MM.1S (cell line): ENCODE results near the gene RPTOR.

ENCODE experiments used
- DNase-seq: peaks from one replicate; pipeline ENCODE4 v3.0.0-alpha.2; 2015
- H2AFZ ChIP-seq: fragments of 300-600 bp; sonication (generic); 2 replicates; pipeline ENCODE4 v1.6.0; 2016; ENCODE audit warnings: antibody characterized with exemption, low read length
- H3F3A ChIP-seq: fragments of 300-600 bp; sonication (generic); 2 replicates; pipeline ENCODE4 v1.6.1; 2016; ENCODE audit warnings: mild to moderate bottlenecking, antibody characterized with exemption, low read length, moderate library complexity, mixed read lengths; ENCODE audit not compliant: insufficient read depth
- H3K27ac ChIP-seq: fragments of 300-600 bp; sonication (generic); 2 replicates; pipeline ENCODE4 v1.5.1; 2016; ENCODE audit warnings: mild to moderate bottlenecking, low read length
- H3K27me3 ChIP-seq: fragments of 300-600 bp; sonication (generic); replicated peaks from 2 replicates; pipeline ENCODE4 v1.6.0; 2016; ENCODE audit warnings: low read length; ENCODE audit not compliant: insufficient read depth
- H3K36me3 ChIP-seq: fragments of 300-600 bp; sonication (generic); replicated peaks from 2 replicates; pipeline ENCODE4 v1.6.1; 2016; ENCODE audit warnings: mild to moderate bottlenecking, low read length, mixed read lengths; ENCODE audit not compliant: insufficient read depth
- H3K4me1 ChIP-seq: fragments of 300-600 bp; sonication (generic); 2 replicates; pipeline ENCODE4 v1.6.1; 2016; ENCODE audit warnings: low read length, mixed read lengths
- H3K4me2 ChIP-seq: fragments of 300-600 bp; sonication (generic); 2 replicates; pipeline ENCODE4 v1.6.0; 2016; ENCODE audit warnings: low read depth, low read length
- H3K4me3 ChIP-seq: fragments of 300-600 bp; sonication (generic); 2 replicates; pipeline ENCODE4 v1.5.1; 2016; ENCODE audit warnings: low read length, mixed read lengths
- H3K79me2 ChIP-seq: fragments of 300-600 bp; sonication (generic); 2 replicates; pipeline ENCODE4 v1.6.1; 2016; ENCODE audit warnings: mixed run types, low read length, mixed read lengths
- H3K9ac ChIP-seq: fragments of 300-600 bp; sonication (generic); 2 replicates; pipeline ENCODE4 v1.6.1; 2016; ENCODE audit warnings: low read length, mixed read lengths
- H3K9me2 ChIP-seq: fragments of 300-600 bp; sonication (generic); replicated peaks from 2 replicates; pipeline ENCODE4 v1.6.1; 2016; ENCODE audit warnings: mild to moderate bottlenecking, low read length, mixed read lengths; ENCODE audit not compliant: insufficient read depth
- H3K9me3 ChIP-seq: fragments of 300-600 bp; sonication (generic); replicated peaks from 2 replicates; pipeline ENCODE4 v1.6.1; 2016; ENCODE audit warnings: mild to moderate bottlenecking, low read length, mixed read lengths; ENCODE audit not compliant: insufficient read depth
- H4K20me1 ChIP-seq: fragments of 300-600 bp; sonication (generic); 2 replicates; pipeline ENCODE4 v1.6.1; 2016; ENCODE audit warnings: mild to moderate bottlenecking, low read length, moderate library complexity, mixed read lengths; ENCODE audit not compliant: insufficient read depth
- EZH2 ChIP-seq: fragments of 300-600 bp; sonication (generic); optimal IDR thresholded peaks from 2 replicates; pipeline ENCODE3; 2017; ENCODE audit warnings: low read depth, mild to moderate bottlenecking, antibody characterized with exemption, low read length, mixed read lengths
- EZH2phosphoT487 ChIP-seq: fragments of 300-600 bp; sonication (generic); IDR thresholded peaks from 2 replicates; pipeline ENCODE4 v1.6.1; 2018; ENCODE audit warnings: antibody characterized with exemption, low read length
- TF ChIP-seq, protein P1 (sequence below): fragments of 300-600 bp; sonication (generic); IDR thresholded peaks from 2 replicates; pipeline ENCODE4 v1.5.1; 2016; ENCODE audit warnings: antibody characterized with exemption, low read length, mixed read lengths

The RPTOR gene

DNA sequence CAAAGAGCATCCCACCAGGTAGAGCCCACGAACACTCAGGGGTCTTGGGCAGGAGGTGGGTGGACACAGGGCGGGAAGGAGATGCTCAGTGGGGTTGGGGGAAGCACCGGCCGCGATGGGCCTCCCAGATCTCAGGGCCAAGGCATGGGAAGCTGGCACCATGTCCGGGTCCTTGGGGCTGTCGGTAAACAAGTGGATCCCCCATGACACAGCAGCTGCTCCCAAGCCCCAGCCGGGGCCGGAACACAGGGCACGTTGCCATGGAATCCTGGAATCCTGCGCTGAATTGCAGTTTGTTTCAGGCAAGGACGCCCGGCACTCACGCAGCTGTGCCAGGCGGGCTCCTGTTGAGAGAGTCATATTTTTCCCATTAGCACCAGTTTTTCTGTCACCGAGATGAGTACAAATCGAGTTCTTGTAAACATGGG lies 424.0 kb downstream of the RPTOR start:
- Histone ChIP-seq H3K9me2 (no peaks in the 10 kb centered on the region), H3K4me1 (0 out of 2 replicates have a peak, but pooled peaks cover 8% of the 10 kb centered on the region), H3K27me3 (no peaks in the 10 kb centered on the region), H3K4me3 (no peak overlapping the region), H3K4me2 (no peak overlapping the region), H2AFZ (no peak overlapping the region), H4K20me1 (no peaks in the 10 kb centered on the region), H3K9me3 (no peaks in the 10 kb centered on the region), H3K9ac (no peak overlapping the region), H3K79me2 (no peaks in the 10 kb centered on the region), H3K27ac (no peak overlapping the region), H3F3A (no peaks in the 10 kb centered on the region), H3K36me3 (no peaks in the 10 kb centered on the region)
- DNase-seq, result no peak
- TF ChIP-seq EZH2, result no peak
- TF ChIP-seq EZH2phosphoT487, result no peak

DNA sequence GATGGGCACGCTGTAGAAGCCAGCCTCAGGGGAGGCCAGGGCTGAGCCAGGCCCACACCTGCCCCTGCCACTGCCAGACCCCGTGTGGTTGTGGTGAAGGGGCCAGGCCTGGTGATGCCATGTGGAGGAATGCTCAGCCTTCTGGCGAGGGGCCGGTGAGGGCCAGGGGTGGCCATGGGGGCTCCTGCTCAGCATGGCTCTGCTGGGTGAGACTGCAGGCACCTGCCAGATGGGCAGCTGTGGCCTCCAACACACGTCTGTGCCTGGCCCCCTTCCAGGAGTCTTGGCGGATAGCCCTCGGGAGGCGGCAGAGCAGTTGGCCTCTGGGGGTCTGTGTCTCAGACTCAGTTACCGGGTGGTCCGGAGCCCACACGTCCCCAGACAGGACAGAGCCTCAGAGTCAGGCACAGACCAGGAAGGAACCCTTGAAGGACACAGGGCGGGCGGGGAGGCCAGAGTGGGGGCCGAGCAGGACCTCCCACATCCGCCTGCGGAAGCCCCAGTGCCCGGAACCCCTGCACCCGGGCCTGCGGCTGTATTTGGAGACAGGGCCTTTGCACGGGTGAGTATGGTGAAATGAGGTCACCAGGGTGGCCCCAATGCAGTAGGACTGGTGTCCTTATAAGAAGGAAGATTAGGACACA lies 424.5 kb downstream of the RPTOR start:
- no peaks in the 10 kb centered on the region for H4K20me1 ChIP-seq
- no peak for DNase-seq
- H3K27me3 ChIP-seq, result no peaks in the 10 kb centered on the region
- no peak overlapping the region for H3K4me3 ChIP-seq
- H3K4me2 ChIP-seq, result no peak overlapping the region
- no peaks in the 10 kb centered on the region for H3K36me3 ChIP-seq
- H3K9me3 ChIP-seq, result no peaks in the 10 kb centered on the region
- no peak overlapping the region for H3K9ac ChIP-seq
- H3F3A ChIP-seq, result no peaks in the 10 kb centered on the region
- H3K79me2 ChIP-seq, result no peaks in the 10 kb centered on the region
- no peaks in the 10 kb centered on the region for H3K9me2 ChIP-seq
- TF ChIP-seq, protein P1, sequence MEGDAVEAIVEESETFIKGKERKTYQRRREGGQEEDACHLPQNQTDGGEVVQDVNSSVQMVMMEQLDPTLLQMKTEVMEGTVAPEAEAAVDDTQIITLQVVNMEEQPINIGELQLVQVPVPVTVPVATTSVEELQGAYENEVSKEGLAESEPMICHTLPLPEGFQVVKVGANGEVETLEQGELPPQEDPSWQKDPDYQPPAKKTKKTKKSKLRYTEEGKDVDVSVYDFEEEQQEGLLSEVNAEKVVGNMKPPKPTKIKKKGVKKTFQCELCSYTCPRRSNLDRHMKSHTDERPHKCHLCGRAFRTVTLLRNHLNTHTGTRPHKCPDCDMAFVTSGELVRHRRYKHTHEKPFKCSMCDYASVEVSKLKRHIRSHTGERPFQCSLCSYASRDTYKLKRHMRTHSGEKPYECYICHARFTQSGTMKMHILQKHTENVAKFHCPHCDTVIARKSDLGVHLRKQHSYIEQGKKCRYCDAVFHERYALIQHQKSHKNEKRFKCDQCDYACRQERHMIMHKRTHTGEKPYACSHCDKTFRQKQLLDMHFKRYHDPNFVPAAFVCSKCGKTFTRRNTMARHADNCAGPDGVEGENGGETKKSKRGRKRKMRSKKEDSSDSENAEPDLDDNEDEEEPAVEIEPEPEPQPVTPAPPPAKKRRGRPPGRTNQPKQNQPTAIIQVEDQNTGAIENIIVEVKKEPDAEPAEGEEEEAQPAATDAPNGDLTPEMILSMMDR, result no peak
- TF ChIP-seq EZH2, result no peak
- H2AFZ ChIP-seq, result no peak overlapping the region
- 0 out of 2 replicates have a peak, but pooled peaks cover 8% of the 10 kb centered on the region for H3K4me1 ChIP-seq
- H3K27ac ChIP-seq, result no peak overlapping the region

DNA sequence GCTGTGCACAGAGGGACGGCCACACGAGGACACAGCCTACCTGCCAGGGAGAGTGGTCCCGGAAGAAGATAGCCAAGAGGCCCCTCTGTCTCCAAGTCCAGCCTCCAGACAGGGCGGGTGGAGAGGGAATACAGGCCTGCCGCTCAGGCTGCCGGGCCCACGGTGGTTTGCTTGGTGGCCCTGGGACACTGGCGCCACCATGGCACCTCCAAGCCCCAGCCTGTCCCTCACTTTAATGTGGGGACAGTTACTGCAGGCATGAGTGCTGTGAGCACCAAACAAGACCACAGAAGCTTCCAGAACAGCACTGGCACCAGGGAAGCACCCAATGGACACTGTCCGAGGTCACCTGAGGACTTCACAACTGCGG lies 425.0 kb downstream of the RPTOR start:
- Histone ChIP-seq H3K27ac (no peak overlapping the region), H3K79me2 (no peaks in the 10 kb centered on the region), H3K9me2 (no peaks in the 10 kb centered on the region), H3K4me1 (0 out of 2 replicates have a peak, but pooled peaks cover 8% of the 10 kb centered on the region), H4K20me1 (no peaks in the 10 kb centered on the region), H3K9ac (no peak overlapping the region), H3K36me3 (no peaks in the 10 kb centered on the region), H3K4me2 (no peak overlapping the region), H3K27me3 (no peaks in the 10 kb centered on the region), H3F3A (no peaks in the 10 kb centered on the region), H3K4me3 (no peak overlapping the region), H2AFZ (no peak overlapping the region), H3K9me3 (no peaks in the 10 kb centered on the region)
- no peak for TF ChIP-seq EZH2
- TF ChIP-seq, protein P1, result no peak
- TF ChIP-seq EZH2phosphoT487, result no peak
- DNase-seq, result no peak

DNA sequence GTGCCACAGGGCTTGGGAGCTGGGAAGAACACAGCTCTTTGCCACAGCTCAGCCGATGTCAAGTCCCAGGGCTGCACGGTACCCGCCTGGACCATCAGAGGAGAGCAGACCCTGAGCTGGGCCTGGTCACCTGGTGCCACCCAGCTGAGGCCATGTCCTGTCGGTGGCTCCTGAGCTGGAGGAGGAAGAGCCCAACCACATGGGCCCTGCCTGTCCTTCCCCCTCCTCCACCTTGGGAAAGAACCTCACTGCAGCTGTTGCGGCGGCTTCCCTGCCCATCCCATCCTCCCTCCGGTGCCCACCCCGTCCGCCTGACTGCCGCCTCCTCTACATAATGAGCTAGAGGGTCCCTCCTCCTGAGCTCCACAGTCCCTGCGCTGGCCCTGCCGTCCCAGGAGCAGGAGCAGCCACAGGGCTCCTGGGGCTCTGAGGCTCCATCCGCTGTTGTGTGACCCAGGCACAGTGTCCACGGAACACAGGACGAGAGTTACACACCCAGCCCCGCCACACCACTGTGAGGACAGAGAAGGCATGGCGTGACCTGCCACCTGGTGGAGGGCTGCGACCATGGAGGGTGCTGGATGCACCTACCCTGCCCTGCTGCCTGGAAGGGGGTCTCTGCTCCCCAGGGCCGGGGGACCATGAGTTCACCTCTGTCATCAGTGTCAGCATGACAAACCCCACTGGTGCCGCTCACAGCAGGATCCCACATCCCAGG lies 425.6 kb downstream of the RPTOR start:
- no peak for TF ChIP-seq EZH2phosphoT487
- TF ChIP-seq, protein P1, result peak; percentile 71
- Histone ChIP-seq H3K27me3 (no peaks in the 10 kb centered on the region), H3K9ac (no peak overlapping the region), H3K4me2 (no peak overlapping the region), H3F3A (no peaks in the 10 kb centered on the region), H3K4me3 (no peak overlapping the region), H2AFZ (no peak overlapping the region), H4K20me1 (no peaks in the 10 kb centered on the region), H3K79me2 (no peaks in the 10 kb centered on the region), H3K9me3 (no peaks in the 10 kb centered on the region), H3K27ac (no peak overlapping the region), H3K36me3 (no peaks in the 10 kb centered on the region), H3K4me1 (0 out of 2 replicates have a peak, but pooled peaks cover 8% of the 10 kb centered on the region), H3K9me2 (no peaks in the 10 kb centered on the region)
- DNase-seq, result peak; percentile 38
